Inferior parietal cortex (tissue), 1 donor: ENCODE data around the gene ARAF.

Source experiments
- DNase-seq: peaks from one replicate; pipeline ENCODE4 v3.0.0-alpha.2; 2016; ENCODE audit errors: extremely low spot score

ARAF gene

GRCh38 chrX:47564438-47565085, 3.6 kb downstream of the ARAF start:
- no peak for DNase-seq

- DNase-seq, result no peak
Measured at GRCh38 chrX:47566841-47567240, 5.8 kb downstream of the ARAF start.

- no peak for DNase-seq
Measured at GRCh38 chrX:47568656-47569295, 7.8 kb downstream of the ARAF start.

GRCh38 chrX:47570794-47571193, 9.8 kb downstream of the ARAF start:
- no peak for DNase-seq

- DNase-seq, result no peak
Measured at GRCh38 chrX:47571215-47571614, 10.2 kb downstream of the ARAF start.

GRCh38 chrX:47571896-47572295, 10.9 kb downstream of the ARAF start:
- DNase-seq, result no peak

- DNase-seq, result no peak
Measured at GRCh38 chrX:47572773-47573340, 11.9 kb downstream of the ARAF start.

GRCh38 chrX:47573341-47574075, 12.5 kb downstream of the ARAF start:
- no peak for DNase-seq

GRCh38 chrX:47574076-47574546, 13.1 kb downstream of the ARAF start:
- no peak for DNase-seq

GRCh38 chrX:47574547-47575301, 13.7 kb downstream of the ARAF start:
- DNase-seq, result no peak

- no peak for DNase-seq
Measured at GRCh38 chrX:47576021-47576898, 15.3 kb downstream of the ARAF start.

- DNase-seq, result no peak
Measured at GRCh38 chrX:47577424-47577823, 16.4 kb downstream of the ARAF start.

- DNase-seq, result no peak
Measured at GRCh38 chrX:47577901-47578300, 16.9 kb downstream of the ARAF start.

- no peak for DNase-seq
Measured at GRCh38 chrX:47578692-47579091, 17.7 kb downstream of the ARAF start.

- DNase-seq, result no peak
Measured at GRCh38 chrX:47579537-47579936, 18.5 kb downstream of the ARAF start.

- peak; percentile 38 for DNase-seq
Measured at GRCh38 chrX:47581731-47582647, 21.0 kb downstream of the ARAF start, which contains the start of gene TIMP1. Gene TIMP1, plus strand, starts transcription at chrX:47582436. Its CDS starts 980 bp downstream, at chrX:47583416.

GRCh38 chrX:47583240-47583861, 22.3 kb downstream of the ARAF start:
- DNase-seq, result no peak

GRCh38 chrX:47584714-47585113, 23.7 kb downstream of the ARAF start:
- no peak for DNase-seq

- no peak for DNase-seq
Measured at GRCh38 chrX:47585273-47585672, 24.3 kb downstream of the ARAF start.
